ENCODE results near the gene PSG11. TPM values are rescaled to one million over a fixed set of nuclear protein-coding genes. Genes with fewer than 3 reads are reported as not detected.
"Not testable (repeated sequence)": the region's sequence is repeated elsewhere in the genome, so short reads cannot be mapped to it uniquely, and the experiment has no call there.

The PSG11 gene
- total RNA-seq, 1 experiment from 2014 or later = not detected

GRCh38 chr19:43019588-43019987 is 6.7 kb downstream of the PSG11 start:
- H3K4me3 ChIP-seq (replicated peaks in 1 of 2; ENCODE audit: low read depth in 1 of 2, low read length in 2 of 2); H3K4me1 ChIP-seq (ENCODE audit: control insufficient read depth in 1 of 2, insufficient read depth in 2 of 2, low read length in 2 of 2); BruUV-seq (replicated peaks); H3K4me2 ChIP-seq (ENCODE audit: low read length); H3K9me2 ChIP-seq (ENCODE audit: insufficient read depth); DNase-seq (ENCODE audit: low read depth, low spot score); H4K20me1 ChIP-seq (ENCODE audit: insufficient read depth); H2AFZ ChIP-seq (ENCODE audit: low read depth, low read length, poor library complexity, severe bottlenecking); intact Hi-C loops (cut with micrococcal nuclease); H3K9ac ChIP-seq (ENCODE audit: low read length); H3K27me3 ChIP-seq (ENCODE audit: insufficient read depth, low read length); H3K9me3 ChIP-seq (ENCODE audit: control insufficient read depth in 1 of 2, insufficient read depth in 1 of 2, low read depth in 1 of 2, low read length in 2 of 2); H3K79me2 ChIP-seq (ENCODE audit: insufficient read depth, low read length); H3K36me3 ChIP-seq (ENCODE audit: control insufficient read depth in 1 of 2, insufficient read depth in 2 of 2, low read length in 2 of 2); POLR2A ChIA-PET; H3K27ac ChIP-seq (ENCODE audit: low read depth, low read length); RAD21 ChIA-PET (ENCODE audit: low non-redundant PET in 1 of 2, low total read pairs in 2 of 2, uncharacterized antibody in 2 of 2, unreplicated experiment in 2 of 2); ATAC-seq: not testable (repeated sequence)
- CTCF ChIA-PET = interaction anchor here (1.2 kb wide), 1 partner anchor 82 kb away, joined by 3 read pairs; no protein-coding TSS in a partner anchor
- TF ChIP-seq RAD21 (IDR thresholded peaks at IDR 0.05; ENCODE audit: low read depth) (0 out of 2 replicates have a peak, but pooled peaks have one; percentile 12), CTCF (IDR thresholded peaks at IDR 0.05 in 2 of 3, conservative IDR thresholded peaks at IDR 0.05 in 1 of 3; ENCODE audit: borderline replicate concordance in 1 of 3, insufficient read depth in 1 of 3, low read depth in 2 of 3, low read length in 2 of 3) (peak in 2 of 3 experiments; percentile 11 to 12; a peak in 1 of 6 replicates)

DNA sequence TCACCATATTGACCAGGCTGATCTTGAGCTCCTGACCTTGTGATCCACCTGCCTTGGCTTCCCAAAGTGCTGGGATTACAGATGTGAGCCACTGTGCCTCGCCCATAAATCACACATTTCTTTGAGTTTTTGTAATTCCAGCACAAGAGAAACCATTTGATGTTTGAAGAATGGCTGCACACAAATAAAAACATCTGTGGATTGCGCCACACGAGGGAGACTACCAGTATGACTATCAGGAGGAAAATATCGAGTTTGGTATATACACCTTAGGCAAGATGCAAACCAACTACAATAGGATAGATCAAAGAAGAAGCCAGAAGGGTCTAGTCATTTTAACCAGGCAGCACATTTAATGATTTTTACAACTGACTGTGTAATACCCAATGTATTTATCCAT is 20.4 kb downstream of the PSG11 start:
- H3K9ac ChIP-seq (ENCODE audit: low read length); ATAC-seq; H3K4me2 ChIP-seq (ENCODE audit: low read length); CTCF ChIA-PET; H3K79me2 ChIP-seq (ENCODE audit: insufficient read depth, low read length); intact Hi-C loops (cut with micrococcal nuclease); H2AFZ ChIP-seq (ENCODE audit: low read depth, low read length, poor library complexity, severe bottlenecking); RAD21 ChIA-PET (ENCODE audit: low non-redundant PET in 1 of 2, low total read pairs in 2 of 2, uncharacterized antibody in 2 of 2, unreplicated experiment in 2 of 2); H3K4me3 ChIP-seq (replicated peaks in 1 of 2; ENCODE audit: low read depth in 1 of 2, low read length in 2 of 2); POLR2A ChIA-PET; H3K9me3 ChIP-seq (ENCODE audit: control insufficient read depth in 1 of 2, insufficient read depth in 1 of 2, low read depth in 1 of 2, low read length in 2 of 2); H3K27ac ChIP-seq (ENCODE audit: low read depth, low read length); H3K36me3 ChIP-seq (ENCODE audit: control insufficient read depth in 1 of 2, insufficient read depth in 2 of 2, low read length in 2 of 2); H4K20me1 ChIP-seq (ENCODE audit: insufficient read depth); BruUV-seq (replicated peaks); DNase-seq (ENCODE audit: low read depth, low spot score); H3K9me2 ChIP-seq (ENCODE audit: insufficient read depth); H3K27me3 ChIP-seq (ENCODE audit: insufficient read depth, low read length): not testable (repeated sequence)
- peaks cover 0 to 16% of the 10 kb centered on the region in 2 experiments; a peak in 1 of 4 replicates for H3K4me1 ChIP-seq (ENCODE audit: control insufficient read depth in 1 of 2, insufficient read depth in 2 of 2, low read length in 2 of 2)

GRCh38 chr19:43004846-43005245 is 21.4 kb downstream of the PSG11 start:
- H4K20me1 ChIP-seq (ENCODE audit: insufficient read depth); H3K9me3 ChIP-seq (ENCODE audit: control insufficient read depth in 1 of 2, insufficient read depth in 1 of 2, low read depth in 1 of 2, low read length in 2 of 2); H3K4me3 ChIP-seq (replicated peaks in 1 of 2; ENCODE audit: low read depth in 1 of 2, low read length in 2 of 2); H3K4me2 ChIP-seq (ENCODE audit: low read length); H3K27me3 ChIP-seq (ENCODE audit: insufficient read depth, low read length); DNase-seq (ENCODE audit: low read depth, low spot score); RAD21 ChIA-PET (ENCODE audit: low non-redundant PET in 1 of 2, low total read pairs in 2 of 2, uncharacterized antibody in 2 of 2, unreplicated experiment in 2 of 2); H2AFZ ChIP-seq (ENCODE audit: low read depth, low read length, poor library complexity, severe bottlenecking); BruUV-seq (replicated peaks); CTCF ChIA-PET; intact Hi-C loops (cut with micrococcal nuclease); H3K27ac ChIP-seq (ENCODE audit: low read depth, low read length); H3K9ac ChIP-seq (ENCODE audit: low read length); POLR2A ChIA-PET; H3K9me2 ChIP-seq (ENCODE audit: insufficient read depth); H3K36me3 ChIP-seq (ENCODE audit: control insufficient read depth in 1 of 2, insufficient read depth in 2 of 2, low read length in 2 of 2); H3K79me2 ChIP-seq (ENCODE audit: insufficient read depth, low read length); ATAC-seq: not testable (repeated sequence)
- peaks cover 0 to 16% of the 10 kb centered on the region in 2 experiments; a peak in 1 of 4 replicates for H3K4me1 ChIP-seq (ENCODE audit: control insufficient read depth in 1 of 2, insufficient read depth in 2 of 2, low read length in 2 of 2)

GRCh38 chr19:43003634-43004033 is 22.6 kb downstream of the PSG11 start:
- CTCF ChIA-PET; H2AFZ ChIP-seq (ENCODE audit: low read depth, low read length, poor library complexity, severe bottlenecking); H3K4me3 ChIP-seq (replicated peaks in 1 of 2; ENCODE audit: low read depth in 1 of 2, low read length in 2 of 2); H3K9ac ChIP-seq (ENCODE audit: low read length); H4K20me1 ChIP-seq (ENCODE audit: insufficient read depth); BruUV-seq (replicated peaks); H3K79me2 ChIP-seq (ENCODE audit: insufficient read depth, low read length); POLR2A ChIA-PET; H3K9me2 ChIP-seq (ENCODE audit: insufficient read depth); ATAC-seq; H3K9me3 ChIP-seq (ENCODE audit: control insufficient read depth in 1 of 2, insufficient read depth in 1 of 2, low read depth in 1 of 2, low read length in 2 of 2); intact Hi-C loops (cut with micrococcal nuclease); RAD21 ChIA-PET (ENCODE audit: low non-redundant PET in 1 of 2, low total read pairs in 2 of 2, uncharacterized antibody in 2 of 2, unreplicated experiment in 2 of 2); DNase-seq (ENCODE audit: low read depth, low spot score); H3K27ac ChIP-seq (ENCODE audit: low read depth, low read length); H3K36me3 ChIP-seq (ENCODE audit: control insufficient read depth in 1 of 2, insufficient read depth in 2 of 2, low read length in 2 of 2); H3K4me2 ChIP-seq (ENCODE audit: low read length); H3K27me3 ChIP-seq (ENCODE audit: insufficient read depth, low read length): not testable (repeated sequence)
- H3K4me1 ChIP-seq (ENCODE audit: control insufficient read depth in 1 of 2, insufficient read depth in 2 of 2, low read length in 2 of 2) = peaks cover 0 to 16% of the 10 kb centered on the region in 2 experiments; a peak in 1 of 4 replicates
